Tibial nerve (tissue), 3 donors: ENCODE measurements around the gene TCTN3.

Source experiments
- POLR2A ChIP-seq, 2 donors: fragments of 450-650 bp; IDR thresholded peaks; one replicate each; pipeline ENCODE4 v1.6.1; 2017; ENCODE audit warnings: antibody characterized with exemption in 2 of 2, mild to moderate bottlenecking in 2 of 2, moderate library complexity in 2 of 2
- TF ChIP-seq, protein P1 (sequence below), 5 experiments: fragments of 200-600 bp in 3 of 5; fragments of 450-650 bp in 2 of 5; sonication (generic) in 3 of 5; IDR thresholded peaks; one replicate each; pipeline ENCODE4 v1.5.1; 2016 to 2019; ENCODE audit warnings: antibody characterized with exemption in 5 of 5, mild to moderate bottlenecking in 3 of 5, moderate library complexity in 2 of 5

DNA sequence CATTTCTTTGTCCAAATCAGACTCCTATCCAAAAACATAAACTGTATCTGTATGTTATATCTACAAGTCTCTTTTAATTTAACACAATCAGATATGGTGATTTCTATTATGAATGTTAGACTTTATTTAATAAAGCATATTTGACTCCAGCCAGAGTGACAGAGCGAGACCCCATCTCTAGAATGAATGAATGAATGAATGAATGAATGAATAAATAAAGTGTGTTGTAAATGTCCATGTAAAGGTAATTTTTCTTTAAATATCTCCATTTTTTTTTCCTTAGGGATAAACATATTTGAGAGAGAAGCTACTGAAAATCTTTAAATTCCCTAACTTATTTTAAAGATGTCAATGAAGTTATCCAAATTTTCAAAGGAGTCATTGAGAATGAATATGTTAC is 19.1 kb downstream of the TCTN3 start:
- TF ChIP-seq, protein P1, sequence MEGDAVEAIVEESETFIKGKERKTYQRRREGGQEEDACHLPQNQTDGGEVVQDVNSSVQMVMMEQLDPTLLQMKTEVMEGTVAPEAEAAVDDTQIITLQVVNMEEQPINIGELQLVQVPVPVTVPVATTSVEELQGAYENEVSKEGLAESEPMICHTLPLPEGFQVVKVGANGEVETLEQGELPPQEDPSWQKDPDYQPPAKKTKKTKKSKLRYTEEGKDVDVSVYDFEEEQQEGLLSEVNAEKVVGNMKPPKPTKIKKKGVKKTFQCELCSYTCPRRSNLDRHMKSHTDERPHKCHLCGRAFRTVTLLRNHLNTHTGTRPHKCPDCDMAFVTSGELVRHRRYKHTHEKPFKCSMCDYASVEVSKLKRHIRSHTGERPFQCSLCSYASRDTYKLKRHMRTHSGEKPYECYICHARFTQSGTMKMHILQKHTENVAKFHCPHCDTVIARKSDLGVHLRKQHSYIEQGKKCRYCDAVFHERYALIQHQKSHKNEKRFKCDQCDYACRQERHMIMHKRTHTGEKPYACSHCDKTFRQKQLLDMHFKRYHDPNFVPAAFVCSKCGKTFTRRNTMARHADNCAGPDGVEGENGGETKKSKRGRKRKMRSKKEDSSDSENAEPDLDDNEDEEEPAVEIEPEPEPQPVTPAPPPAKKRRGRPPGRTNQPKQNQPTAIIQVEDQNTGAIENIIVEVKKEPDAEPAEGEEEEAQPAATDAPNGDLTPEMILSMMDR (IDR thresholded peaks at IDR 0.05), result no peak
- TF ChIP-seq POLR2A (IDR thresholded peaks at IDR 0.05), result no peak
